NCI-H345 treated with DMSO at 0.1 percent for 48 hours (cell line): ENCODE data around the gene MSH4.
"Not testable (repeated sequence)": the region's sequence is repeated elsewhere in the genome, so short reads cannot be mapped to it uniquely, and the experiment has no call there.

ENCODE experiments used
- DNase-seq: peaks from one replicate; lab custom pipeline; 2025; ENCODE audit not compliant: unreplicated experiment; lab: John Stamatoyannopoulos, UW

The MSH4 gene

DNA sequence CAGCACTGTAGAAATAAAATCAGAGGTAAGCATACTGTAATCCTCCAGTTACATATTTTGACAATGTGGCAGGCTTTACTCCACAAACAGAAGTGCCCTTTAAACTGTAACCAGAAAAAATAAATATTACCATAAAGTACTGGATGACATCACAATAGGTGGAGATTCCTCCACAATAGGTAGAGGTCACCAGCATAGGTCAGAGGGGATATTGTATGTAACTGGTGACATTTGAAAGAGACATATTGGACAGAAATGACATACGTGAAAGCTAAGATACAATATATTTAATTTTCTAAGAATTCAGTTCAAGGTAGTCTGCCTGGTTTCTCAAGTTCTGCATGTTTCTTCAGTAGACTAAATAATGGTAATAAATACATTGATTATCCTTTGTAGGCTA, 135.6 kb downstream of the MSH4 start, which contains the start of gene ASB17:
ASB17 (minus strand) TSS at position 101 of the 400 bp plus-strand sequence. CDS start 113 bp downstream, outside the sequence.
- no peak for DNase-seq

GRCh38 chr1:75937034-75937433, 140.4 kb downstream of the MSH4 start:
- no peak for DNase-seq

DNA sequence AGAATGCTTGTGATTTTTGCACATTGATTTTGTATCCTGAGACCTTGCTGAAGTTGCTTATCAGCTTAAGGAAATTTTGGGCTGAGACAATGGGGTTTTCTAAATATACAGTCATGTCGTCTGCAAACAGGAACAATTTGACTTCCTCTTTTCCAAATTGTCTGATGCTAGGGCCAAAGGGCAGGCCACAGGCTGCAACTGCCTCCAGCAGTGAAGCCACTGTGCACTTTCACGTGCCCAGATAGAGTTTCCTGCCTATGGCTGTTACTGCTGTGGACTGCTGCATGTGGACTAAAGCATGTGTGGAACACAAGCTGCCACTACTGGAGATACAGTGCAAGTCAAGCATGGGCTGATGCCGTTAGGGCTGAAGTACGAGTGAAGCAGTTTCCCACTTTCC, 146.4 kb downstream of the MSH4 start:
- DNase-seq: not testable (repeated sequence)

DNA sequence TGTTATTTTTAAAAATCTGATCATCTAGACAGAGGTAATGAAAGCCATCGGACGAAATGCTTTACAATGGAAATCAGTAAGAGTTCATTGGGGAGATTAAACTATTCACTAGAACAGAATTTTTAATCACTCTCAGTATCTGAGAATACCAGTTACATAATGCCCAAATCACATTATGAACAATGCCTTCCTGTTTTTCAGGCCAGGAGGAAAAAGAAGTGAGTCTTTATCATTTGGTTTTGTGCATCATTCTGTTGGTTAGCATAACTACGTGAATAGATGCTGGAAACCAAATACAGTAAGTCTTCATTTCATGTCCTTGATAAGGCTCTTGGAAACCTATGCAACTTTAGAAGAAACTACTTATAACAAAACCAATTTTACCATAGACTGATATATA, 153.5 kb downstream of the MSH4 start:
- no peak for DNase-seq

- no peak for DNase-seq
Measured at GRCh38 chr1:75952016-75952415, 155.3 kb downstream of the MSH4 start.

DNA sequence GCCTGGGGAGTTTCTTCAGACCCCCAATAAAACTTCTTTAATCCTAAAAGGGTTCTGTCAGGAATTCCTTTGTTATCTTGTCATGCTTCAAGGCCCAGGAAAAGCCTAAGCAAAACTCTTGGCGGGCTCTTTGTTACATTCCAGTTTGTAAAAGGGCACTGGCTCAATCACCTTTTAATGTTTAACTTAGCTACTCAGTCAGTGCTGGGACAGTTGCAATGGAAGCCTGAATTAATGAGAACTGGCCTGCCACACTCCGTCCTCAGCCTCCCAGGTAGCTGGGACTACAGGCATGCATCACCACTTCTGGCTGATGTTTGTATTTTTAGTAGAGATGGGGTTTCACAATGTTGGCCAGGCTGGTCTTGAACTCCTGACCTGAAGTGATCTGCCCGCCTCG, 156.8 kb downstream of the MSH4 start:
- DNase-seq: no peak

DNA sequence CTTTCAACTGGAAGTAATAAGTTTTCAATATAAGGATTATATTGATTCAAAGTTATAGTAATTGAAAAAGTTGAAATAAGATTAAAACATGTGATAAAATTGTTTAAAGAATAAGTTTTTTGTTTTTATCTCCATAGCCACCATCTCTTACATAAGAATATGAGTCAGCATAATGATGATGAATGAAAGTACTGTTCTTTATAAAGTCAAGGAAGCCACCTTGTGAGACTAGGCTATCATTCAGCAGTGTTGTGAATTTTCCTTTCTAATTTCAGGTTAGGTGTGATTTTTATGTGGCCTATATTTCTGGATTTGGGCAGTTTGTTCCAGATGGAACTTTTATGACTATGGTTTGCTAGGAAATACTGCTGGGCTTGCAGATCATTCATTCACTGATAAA, 157.9 kb downstream of the MSH4 start:
- DNase-seq: no peak
